Endodermal cell (in vitro differentiated cells): Measurements from ENCODE around the gene SATB2. TPM values are rescaled to one million over a fixed set of nuclear protein-coding genes. Genes with fewer than 3 reads are reported as not detected.

Experiments used
- DNase-seq: peaks from one replicate; pipeline ENCODE4 v3.0.0-alpha.2; 2017
- H3K27ac ChIP-seq: 2 replicates; pipeline ENCODE4 v1.5.1; 2013; ENCODE audit warnings: mild to moderate bottlenecking, low read depth, low read length, moderate library complexity
- H3K27me3 ChIP-seq: 2 replicates; pipeline ENCODE4 v1.6.1; 2013; ENCODE audit warnings: mild to moderate bottlenecking, low read length, moderate library complexity; ENCODE audit not compliant: insufficient read depth, control insufficient read depth, poor library complexity, severe bottlenecking
- H3K36me3 ChIP-seq: 2 replicates; pipeline ENCODE4 v1.7.0; 2013; ENCODE audit warnings: mild to moderate bottlenecking, low read length, moderate library complexity; ENCODE audit not compliant: control insufficient read depth, insufficient read depth
- H3K4me1 ChIP-seq: one replicate; pipeline ENCODE4 v1.7.0; 2013; ENCODE audit warnings: low read length; ENCODE audit not compliant: control insufficient read depth, insufficient read depth
- H3K4me3 ChIP-seq: 2 replicates; pipeline ENCODE4 v1.5.1; 2013; ENCODE audit warnings: mild to moderate bottlenecking, low read length, moderate library complexity
- H3K9ac ChIP-seq: 2 replicates; pipeline ENCODE4 v1.6.1; 2013; ENCODE audit warnings: mild to moderate bottlenecking, low read length, moderate library complexity; ENCODE audit not compliant: poor library complexity, severe bottlenecking; ENCODE audit errors: extremely low read depth
- H3K9me3 ChIP-seq: 2 replicates; pipeline ENCODE4 v1.6.1; 2013; ENCODE audit warnings: mild to moderate bottlenecking, low read length, moderate library complexity; ENCODE audit not compliant: control insufficient read depth
- H3K27ac Mint-ChIP-seq: 2 replicates; pipeline ENCODE4 v1.8.0; 2020; ENCODE audit warnings: mixed read lengths
- H3K27me3 Mint-ChIP-seq: 2 replicates; pipeline ENCODE4 v1.8.0; 2021; ENCODE audit warnings: mild to moderate bottlenecking, mixed read lengths; ENCODE audit not compliant: insufficient read depth
- H3K36me3 Mint-ChIP-seq: 2 replicates; pipeline ENCODE4 v1.8.0; 2020; ENCODE audit warnings: low read depth, mixed read lengths
- H3K4me1 Mint-ChIP-seq: 2 replicates; pipeline ENCODE4 v1.8.0; 2020; ENCODE audit warnings: mixed read lengths
- H3K4me3 Mint-ChIP-seq: 2 replicates; pipeline ENCODE4 v1.8.0; 2020; ENCODE audit warnings: mild to moderate bottlenecking, moderate library complexity, mixed read lengths
- H3K9me3 Mint-ChIP-seq: 2 replicates; pipeline ENCODE4 v1.8.0; 2020; ENCODE audit warnings: mild to moderate bottlenecking, mixed read lengths
- WGBS, 2 experiments: methylation state at CpG; one replicate each; pipeline versions ENCODE4 v1.1.5 to v1.1.7; 2013; ENCODE audit warnings: missing lambda C conversion rate in 2 of 2, mixed read lengths in 1 of 2; ENCODE audit not compliant: insufficient coverage in 1 of 2, insufficient read length in 1 of 2; 5-methylcytosine and 5-hydroxymethylcytosine counted together
- long read RNA-seq, 4 experiments: library from polyadenylated mRNA in 2 of 4; library from RNA in 1 of 4; library from capped mRNA in 1 of 4; stranded (forward) in 3 of 4; unstranded in 1 of 4; transcript quantifications; one replicate each; pipeline ENCODE4 v2.0.0, GENCODE V29; 2020 to 2021; ENCODE audit warnings: inconsistent platforms in 1 of 4
- polyA plus RNA-seq, 2 experiments: library from polyadenylated mRNA; stranded (reverse); fragments of 50-300 nt; gene quantifications; one replicate each; pipeline ENCODE4 v1.2.3, GENCODE V29; 2013
- total RNA-seq, 2 donors: library from RNA; stranded (reverse); fragmentation: NEBNext Ultra II Directional in 1 of 2; extraction: Animal tissue kit (Norgen Biotek cat#: 25700) in 1 of 2; gene quantifications; 2 replicates in 1 of 2; 3 replicates in 1 of 2; pipeline ENCODE4 v1.2.1, GENCODE V29; 2021
- TF ChIP-seq, protein P1 (sequence below): fragments of 200-600 bp; sonication (generic); conservative IDR thresholded peaks from 2 replicates; pipeline ENCODE4 v1.5.0; 2021; ENCODE audit warnings: antibody characterized with exemption, mild to moderate bottlenecking

The SATB2 gene
- total RNA-seq: 1 to 10 TPM; 2.4 to 3.0 TPM
- polyA plus RNA-seq (2013, experiment 1 of 2): 5.4 TPM
- 5.7 TPM for polyA plus RNA-seq (2013, experiment 2 of 2)
- long read RNA-seq, experiment 1: 0 reads
- long read RNA-seq, experiment 2: 0 reads
- long read RNA-seq, experiment 3, partial matches to known transcripts: 1 of 1 reads
- long read RNA-seq, experiment 3, other reads (novel, unspliced or antisense): 0 of 1 reads
- long read RNA-seq, experiment 4: 0 reads

DNA sequence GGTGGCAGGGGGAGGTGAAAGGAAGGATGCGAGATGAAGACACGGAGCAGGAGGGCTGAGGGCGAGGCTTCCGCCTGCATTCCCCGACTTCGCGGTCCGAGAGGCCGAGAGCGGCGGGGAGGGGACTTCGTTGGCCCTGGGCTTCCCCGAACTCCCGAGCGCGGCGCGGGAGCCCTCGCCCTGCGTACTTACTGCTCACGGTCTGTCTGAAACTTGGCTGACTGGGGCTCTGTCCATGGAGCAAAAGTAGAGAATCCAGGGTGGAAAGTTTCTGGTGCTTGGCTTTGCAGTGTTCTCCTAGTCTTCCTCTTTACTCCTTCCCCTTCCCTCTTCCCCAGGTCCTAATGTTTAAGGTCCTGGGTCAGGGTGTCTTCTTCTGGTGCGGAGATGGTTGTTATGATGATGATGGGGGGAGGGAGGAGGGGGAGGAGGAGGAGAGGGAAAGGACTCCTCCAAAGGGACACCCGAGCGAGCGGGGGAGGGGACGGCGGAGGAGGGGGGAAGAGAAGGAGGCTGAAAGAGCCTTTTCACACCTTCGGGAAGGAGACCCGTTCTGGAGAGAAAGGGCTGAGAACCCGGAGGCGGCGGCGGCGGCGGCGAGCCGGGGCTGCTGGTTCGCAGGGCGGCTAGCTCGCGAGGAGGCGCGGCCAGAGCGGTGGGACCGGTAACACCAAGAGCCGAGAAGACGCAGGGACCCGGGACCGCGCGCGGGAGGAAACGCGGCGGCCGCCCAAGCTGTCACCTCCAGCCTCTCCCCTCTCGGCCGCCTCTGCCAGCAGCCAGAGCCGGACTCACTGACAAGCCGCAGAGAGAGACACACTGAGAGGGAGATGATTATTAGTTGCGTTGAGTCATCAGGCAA lies at the start of gene SATB2:
Gene SATB2 (minus strand): TSS at position 793 of the 862 bp plus-strand sequence. CDS start 1,902 bp downstream, outside the sequence.
- TF ChIP-seq, protein P1, sequence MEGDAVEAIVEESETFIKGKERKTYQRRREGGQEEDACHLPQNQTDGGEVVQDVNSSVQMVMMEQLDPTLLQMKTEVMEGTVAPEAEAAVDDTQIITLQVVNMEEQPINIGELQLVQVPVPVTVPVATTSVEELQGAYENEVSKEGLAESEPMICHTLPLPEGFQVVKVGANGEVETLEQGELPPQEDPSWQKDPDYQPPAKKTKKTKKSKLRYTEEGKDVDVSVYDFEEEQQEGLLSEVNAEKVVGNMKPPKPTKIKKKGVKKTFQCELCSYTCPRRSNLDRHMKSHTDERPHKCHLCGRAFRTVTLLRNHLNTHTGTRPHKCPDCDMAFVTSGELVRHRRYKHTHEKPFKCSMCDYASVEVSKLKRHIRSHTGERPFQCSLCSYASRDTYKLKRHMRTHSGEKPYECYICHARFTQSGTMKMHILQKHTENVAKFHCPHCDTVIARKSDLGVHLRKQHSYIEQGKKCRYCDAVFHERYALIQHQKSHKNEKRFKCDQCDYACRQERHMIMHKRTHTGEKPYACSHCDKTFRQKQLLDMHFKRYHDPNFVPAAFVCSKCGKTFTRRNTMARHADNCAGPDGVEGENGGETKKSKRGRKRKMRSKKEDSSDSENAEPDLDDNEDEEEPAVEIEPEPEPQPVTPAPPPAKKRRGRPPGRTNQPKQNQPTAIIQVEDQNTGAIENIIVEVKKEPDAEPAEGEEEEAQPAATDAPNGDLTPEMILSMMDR: no peak
- Histone ChIP-seq H3K36me3 (no peaks in the 10 kb centered on the region), H3K27me3 (peaks cover 62% of the 10 kb centered on the region), H3K9me3 (no peaks in the 10 kb centered on the region), H3K4me3 (peak within 1 kb of the TSS; percentile 83), H3K27ac (no peak within 1 kb of the TSS), H3K4me1 (no peaks in the 10 kb centered on the region), H3K9ac (peak within 1 kb of the TSS; percentile 41)
- Mint-ChIP-seq H3K4me1 (peaks cover 21% of the 10 kb centered on the region), H3K27me3 (peaks cover 60% of the 10 kb centered on the region), H3K27ac (no peak within 1 kb of the TSS), H3K4me3 (peak within 1 kb of the TSS; percentile 79), H3K9me3 (no peaks in the 10 kb centered on the region), H3K36me3 (no peaks in the 10 kb centered on the region)
- WGBS, 2 experiments: 0% methylated on average over 4 to 60 of the region's 61 CpGs
- DNase-seq: peak; percentile 85

DNA sequence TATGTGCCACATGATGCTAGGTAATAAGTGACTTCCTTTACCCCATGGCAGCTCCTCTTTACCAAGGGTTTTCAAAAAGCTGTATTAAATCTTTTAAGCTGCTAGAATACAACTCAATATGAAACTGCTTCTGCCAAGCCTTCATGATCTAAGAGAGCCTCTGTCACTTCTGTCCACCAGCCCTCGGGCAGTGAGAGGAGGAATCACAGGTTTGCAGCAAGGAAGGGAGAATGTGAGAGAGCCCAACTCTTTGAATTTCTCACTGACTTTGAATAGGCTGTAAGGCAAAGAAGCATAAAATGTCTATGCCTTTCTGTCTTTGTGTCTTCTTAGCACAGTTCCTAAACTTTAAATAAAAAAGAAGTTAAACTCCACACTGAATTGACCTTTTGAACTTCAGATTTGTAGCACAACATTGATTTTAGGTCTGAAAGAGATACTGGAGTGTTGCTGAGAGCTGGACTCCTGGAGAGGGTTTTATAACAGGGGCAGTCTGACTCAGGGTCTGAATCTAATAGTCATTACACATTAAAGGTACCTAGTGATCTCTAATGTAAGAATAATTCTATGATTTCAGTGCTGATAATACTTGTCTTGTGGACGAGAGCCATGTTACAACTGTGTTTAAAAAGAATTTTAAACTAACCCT lies 48.1 kb upstream of the SATB2 start:
- no peak overlapping the region for H3K27ac Mint-ChIP-seq
- H3K9me3 Mint-ChIP-seq: no peaks in the 10 kb centered on the region
- no peak for DNase-seq
- no peaks in the 10 kb centered on the region for H3K36me3 Mint-ChIP-seq
- Histone ChIP-seq H3K27ac (no peak overlapping the region), H3K36me3 (no peaks in the 10 kb centered on the region), H3K27me3 (no peaks in the 10 kb centered on the region), H3K9ac (no peak overlapping the region), H3K9me3 (no peaks in the 10 kb centered on the region), H3K4me1 (no peaks in the 10 kb centered on the region), H3K4me3 (no peak overlapping the region)
- 77 to 80% methylated on average over 1 to 2 of the region's 2 CpGs for WGBS, 2 experiments
- H3K4me3 Mint-ChIP-seq: no peak overlapping the region
- no peaks in the 10 kb centered on the region for H3K27me3 Mint-ChIP-seq
- no peaks in the 10 kb centered on the region for H3K4me1 Mint-ChIP-seq
- TF ChIP-seq, protein P1: no peak

DNA sequence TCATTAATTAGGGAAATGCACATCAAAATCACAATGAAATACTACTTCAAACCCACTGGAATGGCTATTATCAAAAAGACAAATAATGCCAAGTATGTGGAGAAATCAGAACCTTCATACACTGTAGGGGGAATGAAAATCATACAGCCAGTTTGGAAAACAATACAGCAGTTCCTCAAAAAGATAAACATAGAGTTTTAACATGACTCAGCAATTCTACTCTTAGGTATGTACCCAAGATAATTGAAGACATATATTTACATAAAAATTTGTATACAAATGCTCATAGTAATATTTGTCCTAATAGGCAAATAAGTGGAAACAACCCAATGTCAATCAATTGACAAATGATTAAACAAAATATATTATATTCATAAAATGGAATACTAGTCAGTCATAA lies 45.4 kb upstream of the SATB2 start:
- no peaks in the 10 kb centered on the region for H3K9me3 Mint-ChIP-seq
- no peaks in the 10 kb centered on the region for H3K9me3 ChIP-seq
- DNase-seq: no peak

More for the DNA sequence above, 45.4 kb upstream of the SATB2 start:
- H3K27ac Mint-ChIP-seq: no peak overlapping the region
- Histone ChIP-seq H3K36me3 (no peaks in the 10 kb centered on the region), H3K27me3 (no peaks in the 10 kb centered on the region), H3K27ac (no peak overlapping the region), H3K4me1 (no peaks in the 10 kb centered on the region), H3K9ac (no peak overlapping the region), H3K4me3 (no peak overlapping the region)
- TF ChIP-seq, protein P1: no peak
- no peaks in the 10 kb centered on the region for H3K27me3 Mint-ChIP-seq
- no peaks in the 10 kb centered on the region for H3K36me3 Mint-ChIP-seq
- no peaks in the 10 kb centered on the region for H3K4me1 Mint-ChIP-seq
- no peak overlapping the region for H3K4me3 Mint-ChIP-seq
